Thoracic aorta (tissue), 2 donors: ENCODE results near the gene IL17RA. TPM values are rescaled to one million over a fixed set of nuclear protein-coding genes. Genes with fewer than 3 reads are reported as not detected.

Experiments used
- ATAC-seq: fragments of 150-250 bp; one replicate; pipeline ENCODE4 v1.8.0; 2017; ENCODE audit warnings: low read depth; ENCODE audit not compliant: insufficient number of reproducible peaks, low FRiP score
- DNase-seq: peaks from one replicate; pipeline ENCODE4 v3.0.0-alpha.2; 2020; ENCODE audit warnings: low spot score
- H3K27ac ChIP-seq, 2 donors: fragments of 200-600 bp; sonication (generic); 1 replicate in 1 of 2; 2 replicates in 1 of 2; pipeline ENCODE4 v1.5.1; 2016; ENCODE audit warnings: mild to moderate bottlenecking in 2 of 2, moderate library complexity in 2 of 2
- H3K27me3 ChIP-seq: fragments of 200-600 bp; sonication (generic); replicated peaks from 2 replicates; pipeline ENCODE4 v1.6.0; 2016; ENCODE audit warnings: mild to moderate bottlenecking; ENCODE audit not compliant: insufficient read depth
- H3K36me3 ChIP-seq: fragments of 200-600 bp; sonication (generic); one replicate; pipeline ENCODE4 v1.5.1; 2016
- H3K4me1 ChIP-seq, 2 donors: fragments of 200-600 bp; sonication (generic); 1 replicate in 1 of 2; 2 replicates in 1 of 2; pipeline versions ENCODE4 v1.5.1 to v1.6.0; 2016; ENCODE audit warnings: low read depth in 2 of 2, mild to moderate bottlenecking in 1 of 2; ENCODE audit not compliant: control insufficient read depth in 1 of 2
- H3K4me3 ChIP-seq: fragments of 200-600 bp; sonication (generic); 2 replicates; pipeline ENCODE4 v1.5.1; 2016; ENCODE audit warnings: mild to moderate bottlenecking
- H3K9me3 ChIP-seq: fragments of 200-600 bp; sonication (generic); 2 replicates; pipeline ENCODE4 v1.5.1; 2016
- total RNA-seq, 2 donors: library from RNA; depleted of rRNA; stranded (reverse); fragments of >200 nt; gene quantifications; one replicate each; pipeline versions ENCODE4 v1.1.0 to v1.2.3, GENCODE V29; 2016
- TF ChIP-seq, protein P1 (sequence below): fragments of 200-600 bp; sonication (generic); IDR thresholded peaks from one replicate; pipeline ENCODE4 v1.5.1; 2019; ENCODE audit warnings: antibody characterized with exemption

IL17RA gene
- total RNA-seq, 2 donors from 2014 or later, result 28.4 to 34.1 TPM

DNA sequence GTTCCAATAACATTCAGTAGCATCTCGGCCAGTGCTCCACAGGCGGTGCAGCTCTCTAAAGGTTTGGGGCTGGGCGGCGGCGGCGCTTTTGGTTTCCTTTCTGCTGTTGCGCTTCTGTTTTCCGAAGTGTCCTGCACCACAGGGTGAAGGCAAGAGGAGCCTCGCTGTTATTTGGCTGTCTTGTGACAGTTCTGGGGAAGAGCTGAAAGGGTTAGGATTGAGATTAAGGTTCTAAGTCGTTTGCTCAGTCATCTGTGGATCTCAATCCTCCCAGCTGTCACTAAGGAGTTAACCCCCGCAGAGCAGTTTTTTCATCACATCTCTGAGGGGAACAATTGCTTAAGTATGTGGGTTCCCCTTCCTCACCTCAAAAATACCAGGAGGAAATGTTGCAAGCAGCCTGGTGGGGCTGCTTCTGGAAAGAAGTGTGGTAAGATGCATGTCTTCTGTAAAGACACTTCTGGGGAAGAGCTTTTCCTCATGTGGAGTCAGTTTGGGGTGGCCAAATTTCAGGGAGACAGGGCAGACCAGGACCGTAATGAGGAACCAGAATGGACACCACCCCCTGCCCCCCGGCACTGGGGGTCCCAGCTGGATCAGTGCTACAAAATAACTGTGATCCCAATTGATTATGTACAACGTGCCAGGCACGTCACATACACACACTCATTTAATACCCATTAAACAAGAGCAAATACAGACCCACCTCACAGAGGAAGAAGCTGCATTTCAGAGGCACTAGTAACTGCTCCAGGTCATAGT is 22.2 kb downstream of the IL17RA start:
- TF ChIP-seq, protein P1, sequence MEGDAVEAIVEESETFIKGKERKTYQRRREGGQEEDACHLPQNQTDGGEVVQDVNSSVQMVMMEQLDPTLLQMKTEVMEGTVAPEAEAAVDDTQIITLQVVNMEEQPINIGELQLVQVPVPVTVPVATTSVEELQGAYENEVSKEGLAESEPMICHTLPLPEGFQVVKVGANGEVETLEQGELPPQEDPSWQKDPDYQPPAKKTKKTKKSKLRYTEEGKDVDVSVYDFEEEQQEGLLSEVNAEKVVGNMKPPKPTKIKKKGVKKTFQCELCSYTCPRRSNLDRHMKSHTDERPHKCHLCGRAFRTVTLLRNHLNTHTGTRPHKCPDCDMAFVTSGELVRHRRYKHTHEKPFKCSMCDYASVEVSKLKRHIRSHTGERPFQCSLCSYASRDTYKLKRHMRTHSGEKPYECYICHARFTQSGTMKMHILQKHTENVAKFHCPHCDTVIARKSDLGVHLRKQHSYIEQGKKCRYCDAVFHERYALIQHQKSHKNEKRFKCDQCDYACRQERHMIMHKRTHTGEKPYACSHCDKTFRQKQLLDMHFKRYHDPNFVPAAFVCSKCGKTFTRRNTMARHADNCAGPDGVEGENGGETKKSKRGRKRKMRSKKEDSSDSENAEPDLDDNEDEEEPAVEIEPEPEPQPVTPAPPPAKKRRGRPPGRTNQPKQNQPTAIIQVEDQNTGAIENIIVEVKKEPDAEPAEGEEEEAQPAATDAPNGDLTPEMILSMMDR, result no peak
- peaks cover 58% of the 10 kb centered on the region for H3K36me3 ChIP-seq
- no peak overlapping the region for H3K27ac ChIP-seq
- no peaks in the 10 kb centered on the region for H3K9me3 ChIP-seq
- H3K27me3 ChIP-seq, result no peaks in the 10 kb centered on the region
- DNase-seq, result no peak
- no peak overlapping the region for H3K4me3 ChIP-seq
- no peaks in the 10 kb centered on the region for H3K4me1 ChIP-seq
- no peak for ATAC-seq

DNA sequence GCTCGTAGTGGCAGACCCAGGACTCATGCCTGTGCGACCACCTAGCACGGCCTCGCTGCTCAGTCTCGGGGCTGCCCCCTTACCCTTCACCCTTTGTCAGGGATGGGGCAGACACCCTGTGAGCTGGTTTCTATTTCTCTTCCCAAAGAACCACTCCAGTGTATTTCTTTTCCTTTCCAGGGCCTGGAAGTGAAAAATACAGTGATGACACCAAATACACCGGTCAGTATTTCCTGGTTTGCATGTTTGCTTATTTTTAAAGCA is 22.7 kb downstream of the IL17RA start:
- no peaks in the 10 kb centered on the region for H3K4me1 ChIP-seq
- ATAC-seq (no peak), DNase-seq (no peak)
- H3K4me3 ChIP-seq, result no peak overlapping the region
- peaks cover 53% of the 10 kb centered on the region for H3K36me3 ChIP-seq
- H3K27ac ChIP-seq, result no peak overlapping the region
- no peaks in the 10 kb centered on the region for H3K27me3 ChIP-seq
- no peaks in the 10 kb centered on the region for H3K9me3 ChIP-seq
- TF ChIP-seq, protein P1, result no peak

DNA sequence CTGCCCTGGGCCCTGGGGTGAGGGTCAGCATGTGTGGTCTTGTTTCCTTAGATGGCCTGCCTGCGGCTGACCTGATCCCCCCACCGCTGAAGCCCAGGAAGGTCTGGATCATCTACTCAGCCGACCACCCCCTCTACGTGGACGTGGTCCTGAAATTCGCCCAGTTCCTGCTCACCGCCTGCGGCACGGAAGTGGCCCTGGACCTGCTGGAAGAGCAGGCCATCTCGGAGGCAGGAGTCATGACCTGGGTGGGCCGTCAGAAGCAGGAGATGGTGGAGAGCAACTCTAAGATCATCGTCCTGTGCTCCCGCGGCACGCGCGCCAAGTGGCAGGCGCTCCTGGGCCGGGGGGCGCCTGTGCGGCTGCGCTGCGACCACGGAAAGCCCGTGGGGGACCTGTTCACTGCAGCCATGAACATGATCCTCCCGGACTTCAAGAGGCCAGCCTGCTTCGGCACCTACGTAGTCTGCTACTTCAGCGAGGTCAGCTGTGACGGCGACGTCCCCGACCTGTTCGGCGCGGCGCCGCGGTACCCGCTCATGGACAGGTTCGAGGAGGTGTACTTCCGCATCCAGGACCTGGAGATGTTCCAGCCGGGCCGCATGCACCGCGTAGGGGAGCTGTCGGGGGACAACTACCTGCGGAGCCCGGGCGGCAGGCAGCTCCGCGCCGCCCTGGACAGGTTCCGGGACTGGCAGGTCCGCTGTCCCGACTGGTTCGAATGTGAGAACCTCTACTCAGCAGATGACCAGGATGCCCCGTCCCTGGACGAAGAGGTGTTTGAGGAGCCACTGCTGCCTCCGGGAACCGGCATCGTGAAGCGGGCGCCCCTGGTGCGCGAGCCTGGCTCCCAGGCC is 23.7 kb downstream of the IL17RA start:
- ATAC-seq, result no peak
- H3K9me3 ChIP-seq, result no peaks in the 10 kb centered on the region

DNA sequence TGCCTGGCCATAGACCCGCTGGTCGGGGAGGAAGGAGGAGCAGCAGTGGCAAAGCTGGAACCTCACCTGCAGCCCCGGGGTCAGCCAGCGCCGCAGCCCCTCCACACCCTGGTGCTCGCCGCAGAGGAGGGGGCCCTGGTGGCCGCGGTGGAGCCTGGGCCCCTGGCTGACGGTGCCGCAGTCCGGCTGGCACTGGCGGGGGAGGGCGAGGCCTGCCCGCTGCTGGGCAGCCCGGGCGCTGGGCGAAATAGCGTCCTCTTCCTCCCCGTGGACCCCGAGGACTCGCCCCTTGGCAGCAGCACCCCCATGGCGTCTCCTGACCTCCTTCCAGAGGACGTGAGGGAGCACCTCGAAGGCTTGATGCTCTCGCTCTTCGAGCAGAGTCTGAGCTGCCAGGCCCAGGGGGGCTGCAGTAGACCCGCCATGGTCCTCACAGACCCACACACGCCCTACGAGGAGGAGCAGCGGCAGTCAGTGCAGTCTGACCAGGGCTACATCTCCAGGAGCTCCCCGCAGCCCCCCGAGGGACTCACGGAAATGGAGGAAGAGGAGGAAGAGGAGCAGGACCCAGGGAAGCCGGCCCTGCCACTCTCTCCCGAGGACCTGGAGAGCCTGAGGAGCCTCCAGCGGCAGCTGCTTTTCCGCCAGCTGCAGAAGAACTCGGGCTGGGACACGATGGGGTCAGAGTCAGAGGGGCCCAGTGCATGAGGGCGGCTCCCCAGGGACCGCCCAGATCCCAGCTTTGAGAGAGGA is 24.5 kb downstream of the IL17RA start:
- H3K4me1 ChIP-seq, result no peaks in the 10 kb centered on the region

More for the DNA sequence above, 23.7 kb downstream of the IL17RA start:
- Histone ChIP-seq H3K4me3 (no peak overlapping the region), H3K27me3 (no peaks in the 10 kb centered on the region), H3K4me1 (no peaks in the 10 kb centered on the region), H3K27ac (no peak overlapping the region), H3K36me3 (peaks cover 44% of the 10 kb centered on the region)
- no peak for DNase-seq
- TF ChIP-seq, protein P1, result no peak

More for the DNA sequence above, 24.5 kb downstream of the IL17RA start:
- Histone ChIP-seq H3K4me3 (no peak overlapping the region), H3K36me3 (peaks cover 44% of the 10 kb centered on the region), H3K27ac (no peak overlapping the region), H3K9me3 (no peaks in the 10 kb centered on the region), H3K27me3 (no peaks in the 10 kb centered on the region)
- TF ChIP-seq, protein P1, result no peak
- no peak for DNase-seq
- ATAC-seq, result no peak
